C4-2B (cell line): ENCODE data around the gene GCC1.
"Not testable (repeated sequence)": the region's sequence is repeated elsewhere in the genome, so short reads cannot be mapped to it uniquely, and the experiment has no call there.

Source experiments
- H3K27ac ChIP-seq: fragments of 450-650 bp; 2 replicates; pipeline ENCODE4 v1.5.1; 2017
- ZFX ChIP-seq: fragments of 450-650 bp; IDR thresholded peaks from 2 replicates; pipeline ENCODE4 v1.6.1; 2017
- TF ChIP-seq, protein P1 (sequence below): fragments of 450-650 bp; conservative IDR thresholded peaks from 2 replicates; pipeline ENCODE4 v1.5.1; 2017; ENCODE audit warnings: mild to moderate bottlenecking

The GCC1 gene

DNA sequence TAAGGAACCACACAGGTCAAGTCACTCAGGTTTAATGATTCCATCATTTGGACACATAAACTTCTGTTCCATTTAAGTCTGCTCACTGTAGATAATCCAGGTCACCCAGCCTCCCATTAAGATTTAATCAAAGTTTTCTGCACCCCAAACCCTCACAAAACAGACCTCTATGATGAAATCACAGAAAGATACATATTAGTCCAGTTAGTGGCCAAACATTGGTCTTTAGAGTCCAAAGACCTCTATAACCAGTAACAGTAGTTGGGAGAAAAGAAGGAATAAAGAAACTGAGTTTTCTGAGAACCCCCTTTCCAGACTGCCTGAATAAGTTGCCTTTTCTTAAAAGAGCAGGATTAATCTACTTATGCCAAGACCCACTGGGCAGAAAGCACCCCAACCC is 4.8 kb downstream of the GCC1 start:
- no peak overlapping the region for H3K27ac ChIP-seq
- TF ChIP-seq, protein P1, sequence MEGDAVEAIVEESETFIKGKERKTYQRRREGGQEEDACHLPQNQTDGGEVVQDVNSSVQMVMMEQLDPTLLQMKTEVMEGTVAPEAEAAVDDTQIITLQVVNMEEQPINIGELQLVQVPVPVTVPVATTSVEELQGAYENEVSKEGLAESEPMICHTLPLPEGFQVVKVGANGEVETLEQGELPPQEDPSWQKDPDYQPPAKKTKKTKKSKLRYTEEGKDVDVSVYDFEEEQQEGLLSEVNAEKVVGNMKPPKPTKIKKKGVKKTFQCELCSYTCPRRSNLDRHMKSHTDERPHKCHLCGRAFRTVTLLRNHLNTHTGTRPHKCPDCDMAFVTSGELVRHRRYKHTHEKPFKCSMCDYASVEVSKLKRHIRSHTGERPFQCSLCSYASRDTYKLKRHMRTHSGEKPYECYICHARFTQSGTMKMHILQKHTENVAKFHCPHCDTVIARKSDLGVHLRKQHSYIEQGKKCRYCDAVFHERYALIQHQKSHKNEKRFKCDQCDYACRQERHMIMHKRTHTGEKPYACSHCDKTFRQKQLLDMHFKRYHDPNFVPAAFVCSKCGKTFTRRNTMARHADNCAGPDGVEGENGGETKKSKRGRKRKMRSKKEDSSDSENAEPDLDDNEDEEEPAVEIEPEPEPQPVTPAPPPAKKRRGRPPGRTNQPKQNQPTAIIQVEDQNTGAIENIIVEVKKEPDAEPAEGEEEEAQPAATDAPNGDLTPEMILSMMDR, result no peak
- TF ChIP-seq ZFX, result no peak

DNA sequence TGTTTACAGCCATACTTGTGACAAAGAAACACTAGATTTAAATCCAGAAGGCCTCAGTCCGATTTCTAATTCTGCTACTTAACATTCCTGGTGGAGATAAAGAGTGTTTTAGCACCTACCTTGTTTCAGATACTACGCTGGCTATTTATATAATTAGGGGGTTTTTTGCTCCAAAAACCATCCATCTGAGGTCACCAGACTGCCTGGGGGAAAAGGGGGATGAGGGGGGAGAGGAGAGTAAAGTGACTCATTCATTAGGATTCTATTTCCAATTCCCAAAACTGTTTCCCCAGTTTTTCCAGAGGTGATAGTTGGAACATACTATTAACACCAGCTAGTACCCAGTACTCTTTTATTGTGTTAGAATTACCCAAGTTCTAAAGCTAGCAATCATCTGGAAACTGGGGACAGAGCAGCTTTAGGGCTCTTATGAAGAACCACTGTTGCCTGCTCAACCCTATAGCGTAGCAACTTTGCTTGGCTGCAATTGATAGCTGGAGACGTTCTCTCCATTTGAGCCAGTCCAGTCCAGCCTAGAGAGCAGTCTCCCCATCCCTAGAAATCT is 6.6 kb downstream of the GCC1 start:
- TF ChIP-seq, protein P1, result no peak
- TF ChIP-seq ZFX, result no peak
- no peak overlapping the region for H3K27ac ChIP-seq

DNA sequence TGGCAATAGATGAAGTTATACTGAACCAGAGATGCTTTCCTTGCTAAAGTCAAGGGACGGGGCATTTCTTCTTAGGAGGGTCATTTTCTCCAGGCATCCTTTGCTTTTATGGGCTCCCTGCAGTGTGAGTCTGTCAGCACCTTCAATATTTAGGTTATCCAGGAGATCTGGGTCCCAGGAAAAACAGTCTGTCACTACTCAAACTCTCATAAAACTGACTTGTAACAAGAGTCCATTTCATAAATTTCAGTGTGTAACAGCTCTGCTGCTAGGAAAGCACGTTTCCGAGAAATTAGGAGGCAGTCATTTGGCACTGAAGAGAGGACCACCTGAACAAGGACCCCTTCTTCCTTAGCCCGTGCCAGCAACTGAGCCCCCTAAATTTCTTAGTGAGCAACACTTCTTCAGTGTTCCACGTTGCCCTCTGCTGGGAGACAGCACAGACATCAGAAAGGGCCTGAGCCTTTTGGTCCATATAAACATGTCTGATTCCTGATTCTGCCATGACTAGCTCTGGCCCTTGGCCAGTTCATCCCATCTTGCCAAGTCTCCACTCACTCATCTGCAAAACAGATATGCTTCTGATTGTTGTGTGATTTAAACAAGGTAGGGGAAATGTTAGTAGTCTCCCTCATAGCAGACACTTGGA is 7.2 kb downstream of the GCC1 start:
- H3K27ac ChIP-seq, result no peak overlapping the region
- no peak for TF ChIP-seq ZFX
- TF ChIP-seq, protein P1, result peak; percentile 29

DNA sequence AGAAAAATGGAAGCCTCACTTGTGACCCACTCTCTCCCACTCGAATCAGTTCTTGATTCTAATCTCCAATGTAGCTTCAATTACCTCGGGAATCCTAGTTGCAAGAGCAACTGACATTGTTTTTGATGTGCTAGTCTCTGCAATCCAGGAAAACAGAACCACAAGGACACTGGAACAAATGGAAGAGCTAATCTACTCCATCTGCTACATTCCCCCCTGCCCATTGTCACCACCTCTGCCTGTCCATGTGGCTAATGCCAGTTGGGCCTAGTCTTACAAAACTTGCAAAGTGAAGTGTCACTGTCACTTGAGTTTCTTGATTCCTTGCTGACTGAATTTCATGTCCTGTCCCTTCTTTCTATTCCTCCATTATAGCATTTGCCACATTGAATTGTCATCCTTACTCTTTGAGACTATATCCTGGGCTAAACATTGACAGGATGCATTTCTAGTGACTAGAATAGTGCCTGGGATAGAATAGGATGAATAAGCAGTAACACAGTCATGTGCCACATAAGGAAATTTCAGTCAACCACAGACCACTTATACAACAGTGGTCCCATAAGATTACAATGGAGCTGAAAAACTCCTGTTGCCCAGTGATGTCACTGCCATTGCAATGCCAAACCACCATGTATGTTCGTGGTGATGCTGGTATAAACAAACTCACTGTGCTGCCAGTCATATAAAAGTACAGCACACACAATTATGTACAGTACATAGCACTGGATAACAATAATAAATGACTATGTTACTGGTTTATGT is 13.5 kb downstream of the GCC1 start:
- no peak for TF ChIP-seq ZFX
- TF ChIP-seq, protein P1, result no peak
- H3K27ac ChIP-seq, result no peak overlapping the region

DNA sequence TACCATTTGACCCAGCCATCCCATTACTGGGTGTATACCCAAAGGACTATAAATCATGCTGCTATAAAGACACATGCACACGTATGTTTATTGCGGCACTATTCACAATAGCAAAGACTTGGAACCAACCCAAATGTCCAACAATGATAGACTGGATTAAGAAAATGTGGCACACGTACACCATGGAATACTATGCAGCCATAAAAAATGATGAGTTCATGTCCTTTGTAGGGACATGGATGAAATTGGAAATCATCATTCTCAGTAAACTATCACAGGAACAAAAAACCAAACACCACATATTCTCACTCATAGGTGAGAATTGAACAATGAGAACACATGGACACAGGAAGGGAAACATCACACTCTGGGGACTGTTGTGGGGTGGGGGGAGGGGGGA is 17.4 kb downstream of the GCC1 start:
- not testable (repeated sequence) for H3K27ac ChIP-seq

DNA sequence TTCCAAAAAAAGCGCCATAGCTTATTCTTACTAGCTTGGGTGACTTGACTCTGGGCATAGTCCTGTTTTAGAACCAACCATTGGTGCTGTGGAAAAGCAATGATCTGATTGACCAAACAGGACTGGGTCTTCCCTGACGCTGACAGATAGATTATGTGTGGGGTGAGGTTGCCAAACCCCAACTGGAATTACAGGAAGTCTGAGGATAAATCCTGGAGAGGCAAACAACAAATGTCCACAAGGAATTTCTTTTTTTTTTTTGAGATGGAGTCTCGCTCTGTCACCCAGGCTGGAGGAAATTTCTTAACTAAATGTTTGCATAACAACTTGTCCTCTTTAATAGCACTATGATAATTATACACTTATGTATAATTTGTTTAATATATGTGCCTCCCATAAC is 19.2 kb downstream of the GCC1 start:
- H3K27ac ChIP-seq, result peak overlapping the region; percentile 55; the same call in 1 of the 2 replicates
- TF ChIP-seq ZFX, result no peak
- TF ChIP-seq, protein P1, result no peak

DNA sequence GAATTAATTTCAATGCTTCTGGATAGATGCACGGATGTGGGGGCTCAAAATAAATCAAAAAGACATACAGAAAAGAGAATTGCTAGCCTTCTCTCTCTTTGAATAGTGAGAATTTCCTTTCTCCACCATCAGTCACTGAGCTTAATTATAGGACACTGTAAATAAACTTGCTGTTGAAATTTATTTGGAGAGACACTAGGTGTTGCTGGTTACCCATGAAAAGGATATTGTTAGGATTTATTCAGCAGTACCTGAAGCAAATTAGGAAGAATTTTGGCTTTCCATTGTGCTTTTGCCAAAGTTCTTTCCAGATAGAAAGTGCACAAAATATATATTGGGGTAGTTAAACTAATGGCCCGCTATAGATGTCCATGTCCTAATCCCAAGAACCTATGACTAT is 27.6 kb downstream of the GCC1 start:
- TF ChIP-seq, protein P1, result peak; percentile 23; the same call in 1 of the 2 replicates
- no peak for TF ChIP-seq ZFX
- no peak overlapping the region for H3K27ac ChIP-seq
